ENCODE measurements around the gene SPIRE1. TPM values are rescaled to one million over a fixed set of nuclear protein-coding genes. Genes with fewer than 3 reads are reported as not detected.

The SPIRE1 gene
- polyA plus RNA-seq, 3 donors, result 3.6 to 9.1 (median 8.6) TPM

- WGBS, 3 donors, result 84 to 88% (median 86%) methylated on average over 4 of the region's 4 CpGs
- H3K27ac ChIP-seq (ENCODE audit: low read depth, low read length), result no peak overlapping the region
Observed at GRCh38 chr18:12474876-12475275, 183.0 kb downstream of the SPIRE1 start.

GRCh38 chr18:12474146-12474545 is 183.8 kb downstream of the SPIRE1 start:
- H3K27ac ChIP-seq (ENCODE audit: low read depth, low read length), result no peak overlapping the region

- no peak overlapping the region for H3K27ac ChIP-seq (ENCODE audit: low read depth, low read length)
- WGBS, 3 donors, result 69 to 76% (median 71%) methylated on average over 7 of the region's 7 CpGs
Observed at GRCh38 chr18:12470382-12471075, 187.4 kb downstream of the SPIRE1 start.

DNA sequence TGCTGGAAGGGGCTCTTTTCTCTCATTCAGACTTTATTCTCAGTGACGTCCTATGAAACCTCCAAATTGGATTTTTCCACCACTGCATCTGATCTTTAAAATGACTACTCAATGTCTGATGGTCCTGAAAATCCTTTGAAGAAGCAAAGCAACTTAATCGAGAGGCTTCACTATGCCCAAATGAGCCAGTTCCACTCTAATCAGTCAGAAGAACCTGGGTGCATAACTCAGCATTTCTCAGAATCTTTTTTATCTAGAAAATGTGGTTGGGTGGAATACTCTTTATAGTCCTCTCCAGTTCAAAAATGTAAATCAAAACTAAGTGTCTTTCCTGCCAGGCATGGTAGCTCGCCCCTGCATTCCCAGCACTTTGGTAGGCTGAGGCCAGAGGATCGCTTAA is 189.5 kb downstream of the SPIRE1 start:
- H3K27ac ChIP-seq (ENCODE audit: low read depth, low read length), result no peak overlapping the region
- 92 to 94% (median 94%) methylated on average over 4 of the region's 4 CpGs for WGBS, 3 donors

DNA sequence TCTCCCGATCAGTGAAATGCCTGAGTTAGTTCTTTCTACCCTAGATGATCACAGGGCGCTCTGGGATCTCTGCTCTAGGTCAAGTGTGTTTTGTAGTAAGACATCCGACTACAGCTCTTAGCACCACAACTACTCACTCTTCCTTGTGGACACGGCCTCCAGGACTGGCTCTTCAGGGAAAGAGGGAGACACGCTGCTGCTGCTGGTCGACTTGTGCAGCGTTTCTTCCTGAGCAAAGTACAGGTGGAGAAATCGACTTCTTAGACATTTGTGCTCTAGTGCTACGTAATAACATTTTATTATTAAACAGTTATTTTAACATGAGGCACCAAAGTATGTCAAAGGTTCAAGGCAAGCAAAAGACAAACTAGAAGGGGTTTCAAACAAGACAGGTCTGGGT is 193.2 kb downstream of the SPIRE1 start:
- H3K27ac ChIP-seq (ENCODE audit: low read depth, low read length), result no peak overlapping the region
- WGBS, 3 donors, result 92 to 96% (median 95%) methylated on average over 9 of the region's 9 CpGs

DNA sequence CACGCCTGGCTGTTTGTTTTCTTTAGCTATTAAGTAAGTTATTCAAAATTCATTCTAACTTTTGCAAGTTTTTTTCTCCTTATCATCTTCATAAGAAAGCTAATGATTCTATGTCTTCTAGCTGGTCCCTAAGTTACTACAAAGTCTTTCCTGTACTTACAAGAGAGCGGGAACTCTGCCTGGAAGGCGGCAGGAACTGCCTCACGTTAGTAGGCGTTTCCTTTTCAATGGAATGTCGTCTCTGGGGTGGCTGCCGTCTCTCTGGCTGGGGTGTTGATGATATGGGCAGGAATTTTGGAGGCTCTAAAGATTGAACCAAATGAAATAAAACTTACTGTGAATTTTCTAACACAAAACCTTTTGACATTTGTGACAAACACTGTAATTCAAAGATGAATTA is 194.7 kb downstream of the SPIRE1 start:
- no peak overlapping the region for H3K27ac ChIP-seq (ENCODE audit: low read depth, low read length)
- 75 to 92% (median 79%) methylated on average over 7 of the region's 7 CpGs for WGBS, 3 donors

- 91 to 97% (median 95%) methylated on average over 2 of the region's 2 CpGs for WGBS, 3 donors
- H3K27ac ChIP-seq (ENCODE audit: low read depth, low read length), result no peak overlapping the region
Observed at GRCh38 chr18:12462242-12462641, 195.7 kb downstream of the SPIRE1 start.

- WGBS, 3 donors, result 73 to 88% (median 88%) methylated on average over 6 of the region's 6 CpGs
- no peak overlapping the region for H3K27ac ChIP-seq (ENCODE audit: low read depth, low read length)
Observed at GRCh38 chr18:12461326-12461725, 196.6 kb downstream of the SPIRE1 start.

- 56 to 68% (median 64%) methylated on average over 5 of the region's 5 CpGs for WGBS, 3 donors
- no peak overlapping the region for H3K27ac ChIP-seq (ENCODE audit: low read depth, low read length)
Observed at GRCh38 chr18:12460874-12461273, 197.0 kb downstream of the SPIRE1 start.

GRCh38 chr18:12458771-12459170 is 199.1 kb downstream of the SPIRE1 start:
- WGBS, 3 donors, result 77 to 89% (median 81%) methylated on average over 7 of the region's 7 CpGs
- H3K27ac ChIP-seq (ENCODE audit: low read depth, low read length), result no peak overlapping the region

GRCh38 chr18:12456441-12456840 is 201.5 kb downstream of the SPIRE1 start:
- no peak overlapping the region for H3K27ac ChIP-seq (ENCODE audit: low read depth, low read length)
- 84 to 97% (median 93%) methylated on average over 3 of the region's 3 CpGs for WGBS, 3 donors

- 87 to 96% (median 92%) methylated on average over 7 of the region's 7 CpGs for WGBS, 3 donors
- H3K27ac ChIP-seq (ENCODE audit: low read depth, low read length), result no peak overlapping the region
Observed at GRCh38 chr18:12455496-12455895, 202.4 kb downstream of the SPIRE1 start.

DNA sequence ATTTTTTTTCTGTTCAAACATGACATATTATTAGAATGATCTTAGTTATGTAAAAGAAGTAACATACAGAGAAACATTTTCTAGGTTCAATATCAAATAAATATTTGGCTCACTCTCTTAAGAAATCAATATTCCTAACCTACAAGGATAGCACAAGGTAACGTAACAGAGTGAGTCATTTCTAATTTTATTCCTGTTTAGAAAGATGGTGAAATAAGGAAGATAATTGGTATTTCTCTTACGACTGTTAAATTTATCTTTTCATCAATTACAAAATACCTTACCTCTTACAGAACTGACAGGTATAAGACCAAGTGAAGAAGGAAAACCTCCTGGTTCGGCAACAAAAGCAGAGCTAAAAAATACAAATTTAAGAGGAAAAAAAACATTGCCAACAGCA is 205.1 kb downstream of the SPIRE1 start:
- 81 to 90% (median 88%) methylated on average over 3 of the region's 3 CpGs for WGBS, 3 donors

DNA sequence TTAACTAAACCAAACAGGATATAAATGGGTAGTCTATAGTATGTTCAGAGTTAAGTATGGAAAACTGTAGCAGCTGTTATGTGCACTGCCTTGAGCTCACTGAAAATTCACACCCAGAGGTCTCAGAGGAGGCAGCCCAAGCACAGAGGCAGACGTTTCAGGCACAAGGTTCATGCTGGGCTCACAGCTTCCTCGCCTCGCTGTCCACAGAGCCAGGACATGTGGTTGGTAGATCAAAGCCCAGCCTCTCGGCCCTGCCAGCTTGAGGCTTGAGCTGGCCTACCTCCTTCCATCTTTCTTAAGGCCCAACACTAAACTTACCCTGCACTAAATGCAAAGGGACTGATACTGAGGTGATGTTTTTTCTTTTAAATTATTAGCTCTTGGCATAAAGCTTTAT is 206.5 kb downstream of the SPIRE1 start:
- no peak overlapping the region for H3K27ac ChIP-seq (ENCODE audit: low read depth, low read length)
- 66 to 76% (median 76%) methylated on average over 4 of the region's 4 CpGs for WGBS, 3 donors

More for the DNA sequence above, 205.1 kb downstream of the SPIRE1 start:
- no peak overlapping the region for H3K27ac ChIP-seq (ENCODE audit: low read depth, low read length)

- no peak overlapping the region for H3K27ac ChIP-seq (ENCODE audit: low read depth, low read length)
- WGBS, 3 donors, result 90 to 94% (median 92%) methylated on average over 27 of the region's 27 CpGs
Observed at GRCh38 chr18:12449051-12449785, 208.7 kb downstream of the SPIRE1 start.

DNA sequence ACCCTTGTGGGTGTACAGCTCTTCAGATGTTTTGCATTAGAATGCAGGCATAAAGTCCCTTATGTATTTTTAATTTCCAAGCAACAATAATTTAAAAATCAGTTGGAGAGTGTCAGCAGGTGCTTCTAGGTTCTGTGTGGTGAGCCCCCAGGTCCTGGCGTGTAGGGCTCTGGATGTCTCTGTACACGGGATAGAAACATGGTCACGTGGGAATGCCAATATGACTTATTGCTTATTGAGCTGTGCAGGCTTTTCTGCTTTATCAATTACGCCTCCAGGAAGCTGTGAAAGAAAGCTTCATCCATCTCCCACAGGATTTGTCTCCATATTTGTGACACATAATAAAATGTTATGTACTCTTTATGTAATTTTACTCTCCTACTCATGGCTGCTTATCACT is 212.4 kb downstream of the SPIRE1 start:
- 81 to 97% (median 96%) methylated on average over 4 of the region's 4 CpGs for WGBS, 3 donors

DNA sequence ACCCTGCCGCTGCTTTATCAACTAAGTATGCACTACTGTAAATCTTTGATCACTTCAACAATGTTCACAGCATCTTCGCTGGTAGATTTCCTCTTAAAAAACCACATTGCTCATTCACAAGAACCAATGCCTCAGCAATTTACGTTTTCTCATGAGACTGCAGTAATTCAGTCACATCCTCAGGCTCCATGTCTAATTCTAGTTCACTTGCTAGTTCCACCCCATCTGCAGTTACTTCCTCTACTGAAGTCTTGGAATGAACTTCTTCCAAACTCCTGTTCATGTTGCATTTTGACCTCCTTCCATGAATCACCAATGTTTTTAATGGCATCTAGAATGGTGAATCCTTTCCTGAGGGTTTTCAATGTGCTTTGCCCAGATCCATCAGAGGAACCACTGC is 214.4 kb downstream of the SPIRE1 start:
- H3K27ac ChIP-seq (ENCODE audit: low read depth, low read length), result no peak overlapping the region
- 82 to 92% (median 88%) methylated on average over 3 of the region's 3 CpGs for WGBS, 3 donors

More for the DNA sequence above, 212.4 kb downstream of the SPIRE1 start:
- no peak overlapping the region for H3K27ac ChIP-seq (ENCODE audit: low read depth, low read length)

DNA sequence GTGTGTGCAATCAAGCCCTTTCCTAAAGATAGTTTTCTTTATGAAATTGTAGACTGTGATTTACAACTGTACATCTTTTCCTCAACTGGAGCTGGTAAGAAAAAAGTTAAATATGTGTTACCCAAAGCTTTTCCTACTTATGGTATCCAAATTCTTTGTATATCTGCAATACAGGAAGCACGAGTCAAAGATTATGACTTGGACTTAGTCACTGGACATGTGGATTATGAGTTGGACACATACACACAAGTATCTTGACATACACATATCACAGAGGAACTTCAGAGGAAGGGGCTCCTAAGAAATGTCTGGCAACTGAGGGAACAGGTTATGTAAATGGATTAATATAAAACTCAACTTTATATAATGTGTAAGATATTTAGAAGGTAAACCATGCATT is 215.0 kb downstream of the SPIRE1 start:
- 73 to 88% (median 88%) methylated on average over 1 of the region's 1 CpG for WGBS, 3 donors

DNA sequence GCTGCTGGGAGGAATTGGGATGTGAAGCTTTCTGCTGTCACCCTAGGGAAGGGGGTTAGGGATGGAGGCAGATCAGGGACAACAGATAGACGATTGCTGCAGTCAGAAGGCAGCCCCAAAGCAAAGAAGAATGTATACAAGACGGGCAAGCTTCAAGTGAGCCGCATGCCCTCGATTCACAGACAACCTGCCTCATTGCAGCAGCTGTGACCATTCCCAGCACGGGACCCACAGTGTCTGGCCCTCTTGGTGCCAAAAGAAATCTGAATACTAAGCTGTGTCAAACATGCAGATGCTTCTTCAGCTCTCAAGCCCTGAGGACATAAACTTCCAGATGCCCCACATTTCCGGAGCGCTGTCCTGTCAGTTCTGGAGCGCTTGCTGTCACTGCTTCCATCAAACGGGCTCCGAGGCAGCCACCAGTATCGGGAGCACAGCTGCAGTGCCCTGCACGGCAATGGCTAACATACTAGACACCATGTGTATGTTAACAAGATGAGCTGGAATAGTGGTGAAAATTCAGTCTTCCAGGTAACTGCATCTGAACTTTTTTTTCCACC is 216.4 kb downstream of the SPIRE1 start:
- no peak overlapping the region for H3K27ac ChIP-seq (ENCODE audit: low read depth, low read length)
- 64 to 93% (median 91%) methylated on average over 12 of the region's 12 CpGs for WGBS, 3 donors

More for the DNA sequence above, 215.0 kb downstream of the SPIRE1 start:
- no peak overlapping the region for H3K27ac ChIP-seq (ENCODE audit: low read depth, low read length)

- 88 to 91% (median 89%) methylated on average over 10 of the region's 10 CpGs for WGBS, 3 donors
- H3K27ac ChIP-seq (ENCODE audit: low read depth, low read length), result no peak overlapping the region
Observed at GRCh38 chr18:12438257-12438656, 219.7 kb downstream of the SPIRE1 start.
